Measurements from ENCODE around the gene TCL1A.

- TF ChIP-seq EZH2phosphoT487 (IDR thresholded peaks at IDR 0.05; ENCODE audit: borderline replicate concordance) (no peak), CTCF (IDR thresholded peaks at IDR 0.05 in 2 of 3, conservative IDR thresholded peaks at IDR 0.05 in 1 of 3; ENCODE audit: borderline replicate concordance in 1 of 3, insufficient read depth in 1 of 3, low read depth in 2 of 3, low read length in 2 of 3) (no peak), CBX3 (IDR thresholded peaks at IDR 0.05; ENCODE audit: low read depth) (no peak), TCF7L2 (IDR thresholded peaks at IDR 0.05; ENCODE audit: borderline replicate concordance, extremely low read depth, insufficient read depth, insufficient read length) (no peak), SP1 (IDR thresholded peaks at IDR 0.05; ENCODE audit: low read depth) (no peak)
These were observed 47.5 kb downstream of the TCL1A start for GRCh38 chr14:95666450-95666849.

Measured in HCT116 (cell line).